ENCODE measurements around the gene VIPAS39. TPM values are rescaled to one million over a fixed set of nuclear protein-coding genes. Genes with fewer than 3 reads are reported as not detected.

VIPAS39 gene
- total and polyA plus RNA-seq, 2 of the 13 experiments (the other 11 are each of a cell fraction or from before 2014, with no cell fraction given) = 13.3 to 21.5 TPM

- TF ChIP-seq CHCHD3 (CRISPR knock-in tag; IDR thresholded peaks at IDR 0.05) (no peak), MYC (CRISPR knock-in tag; IDR thresholded peaks at IDR 0.05; ENCODE audit: borderline replicate concordance) (peak; percentile 65; the same call in 1 of the 2 replicates), ZNF772 (CRISPR knock-in tag; IDR thresholded peaks at IDR 0.05) (no peak; the same call in 1 of the 2 replicates), ZNF510 (CRISPR knock-in tag; IDR thresholded peaks at IDR 0.05; ENCODE audit: low read depth) (0 out of 2 replicates have a peak, but pooled peaks have one; percentile 20), ZNF691 (CRISPR knock-in tag; IDR thresholded peaks at IDR 0.05; ENCODE audit: borderline replicate concordance, low read depth) (peak; percentile 65; the same call in 1 of the 2 replicates), ZNF513 (CRISPR knock-in tag; conservative IDR thresholded peaks at IDR 0.05) (no peak), ZBTB10 (CRISPR knock-in tag; IDR thresholded peaks at IDR 0.05; ENCODE audit: borderline replicate concordance) (no peak), ZNF333 (CRISPR knock-in tag; IDR thresholded peaks at IDR 0.05; ENCODE audit: borderline replicate concordance) (peak; percentile 33; the same call in 1 of the 2 replicates), TRIM22 (IDR thresholded peaks at IDR 0.05) (no peak), E2F5 (CRISPR knock-in tag; conservative IDR thresholded peaks at IDR 0.05) (0 out of 2 replicates have a peak, but pooled peaks have one; percentile 25), CENPT (CRISPR knock-in tag; IDR thresholded peaks at IDR 0.05; ENCODE audit: low read depth) (no peak), RBM39 (IDR thresholded peaks at IDR 0.05; ENCODE audit: low read depth, low read length, poor library complexity, severe bottlenecking) (peak; percentile 43), HOXD1 (CRISPR knock-in tag; IDR thresholded peaks at IDR 0.05) (peak; percentile 58; the same call in 1 of the 2 replicates), ETV5 (CRISPR knock-in tag; IDR thresholded peaks at IDR 0.05; ENCODE audit: borderline replicate concordance) (0 out of 2 replicates have a peak, but pooled peaks have one; percentile 10), ZNF446 (CRISPR knock-in tag; IDR thresholded peaks at IDR 0.05) (peak; percentile 82; the same call in 1 of the 2 replicates), PLRG1 (conservative IDR thresholded peaks at IDR 0.05) (no peak), ZBTB7B (CRISPR knock-in tag; IDR thresholded peaks at IDR 0.05) (peak; percentile 36; the same call in 1 of the 2 replicates)
These were observed at the start of gene VIPAS39, which contains the start of gene AHSA1 (continued) for GRCh38 chr14:77457522-77458248.
